HFF-Myc (cell line): ENCODE results near the gene FOXL1.

Experiments used
- DNase-seq: peaks from one replicate; pipeline ENCODE4 v3.0.0-alpha.2; 2011; ENCODE audit warnings: low read depth; ENCODE audit errors: extremely low read depth
- H3K4me3 ChIP-seq: replicated peaks from 2 replicates; pipeline ENCODE4 v1.5.1; 2011; ENCODE audit warnings: low read depth, mild to moderate bottlenecking, control low read depth, low read length
- TF ChIP-seq, protein P1 (sequence below): IDR thresholded peaks from 2 replicates; pipeline ENCODE4 v1.5.1; 2012; ENCODE audit warnings: mild to moderate bottlenecking, low read depth, low read length, control low read depth; ENCODE audit errors: missing control alignments

Gene FOXL1

DNA sequence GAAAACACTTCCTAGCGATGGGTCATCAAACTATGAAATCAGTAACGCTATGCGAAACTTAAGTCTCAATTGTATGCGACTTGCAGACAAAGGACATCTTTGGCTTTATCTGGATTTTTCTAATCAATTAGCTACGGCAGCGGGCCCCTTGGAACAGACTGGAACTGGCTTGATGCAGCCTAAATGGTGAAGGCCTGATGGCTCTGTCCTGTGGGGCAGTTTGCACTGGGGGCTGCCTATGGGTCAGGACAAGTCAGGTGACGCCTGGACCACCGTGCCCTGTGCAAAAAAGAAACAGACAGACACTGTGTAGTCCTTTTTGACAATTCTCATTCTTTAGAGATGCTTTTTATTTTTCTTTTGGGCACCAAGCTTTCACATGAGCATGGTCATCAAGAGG is 45.3 kb upstream of the FOXL1 start:
- TF ChIP-seq, protein P1, sequence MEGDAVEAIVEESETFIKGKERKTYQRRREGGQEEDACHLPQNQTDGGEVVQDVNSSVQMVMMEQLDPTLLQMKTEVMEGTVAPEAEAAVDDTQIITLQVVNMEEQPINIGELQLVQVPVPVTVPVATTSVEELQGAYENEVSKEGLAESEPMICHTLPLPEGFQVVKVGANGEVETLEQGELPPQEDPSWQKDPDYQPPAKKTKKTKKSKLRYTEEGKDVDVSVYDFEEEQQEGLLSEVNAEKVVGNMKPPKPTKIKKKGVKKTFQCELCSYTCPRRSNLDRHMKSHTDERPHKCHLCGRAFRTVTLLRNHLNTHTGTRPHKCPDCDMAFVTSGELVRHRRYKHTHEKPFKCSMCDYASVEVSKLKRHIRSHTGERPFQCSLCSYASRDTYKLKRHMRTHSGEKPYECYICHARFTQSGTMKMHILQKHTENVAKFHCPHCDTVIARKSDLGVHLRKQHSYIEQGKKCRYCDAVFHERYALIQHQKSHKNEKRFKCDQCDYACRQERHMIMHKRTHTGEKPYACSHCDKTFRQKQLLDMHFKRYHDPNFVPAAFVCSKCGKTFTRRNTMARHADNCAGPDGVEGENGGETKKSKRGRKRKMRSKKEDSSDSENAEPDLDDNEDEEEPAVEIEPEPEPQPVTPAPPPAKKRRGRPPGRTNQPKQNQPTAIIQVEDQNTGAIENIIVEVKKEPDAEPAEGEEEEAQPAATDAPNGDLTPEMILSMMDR, result no peak
- no peak overlapping the region for H3K4me3 ChIP-seq
- no peak for DNase-seq

DNA sequence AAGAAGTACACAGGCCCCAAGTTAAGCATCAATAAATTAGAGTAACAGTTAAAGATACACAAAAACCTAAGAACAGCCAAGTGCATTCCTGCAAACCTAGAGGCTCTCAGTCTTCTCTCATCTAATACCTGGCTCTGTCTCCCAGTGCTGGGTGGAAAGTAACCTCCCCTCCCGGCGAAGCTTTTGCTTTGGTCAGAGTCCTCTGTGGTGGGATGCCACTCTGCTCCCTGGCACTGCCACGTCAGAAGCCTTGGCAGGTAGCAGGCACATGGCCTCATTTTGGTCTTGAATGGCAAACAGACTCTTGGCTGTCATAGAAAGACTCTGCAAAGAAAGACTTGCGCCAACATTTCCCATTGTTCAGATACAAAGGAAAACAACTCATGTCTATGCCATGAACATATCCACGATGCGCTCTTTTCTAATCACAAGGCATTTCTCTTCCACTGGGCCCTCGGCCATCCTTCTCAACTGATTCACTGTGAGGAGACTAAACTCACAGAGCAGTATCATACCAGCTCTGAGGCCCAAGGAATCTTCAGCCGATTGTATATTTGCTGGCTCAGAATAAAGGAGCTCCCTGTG is 44.5 kb upstream of the FOXL1 start:
- no peak overlapping the region for H3K4me3 ChIP-seq
- no peak for DNase-seq
- TF ChIP-seq, protein P1, result no peak

DNA sequence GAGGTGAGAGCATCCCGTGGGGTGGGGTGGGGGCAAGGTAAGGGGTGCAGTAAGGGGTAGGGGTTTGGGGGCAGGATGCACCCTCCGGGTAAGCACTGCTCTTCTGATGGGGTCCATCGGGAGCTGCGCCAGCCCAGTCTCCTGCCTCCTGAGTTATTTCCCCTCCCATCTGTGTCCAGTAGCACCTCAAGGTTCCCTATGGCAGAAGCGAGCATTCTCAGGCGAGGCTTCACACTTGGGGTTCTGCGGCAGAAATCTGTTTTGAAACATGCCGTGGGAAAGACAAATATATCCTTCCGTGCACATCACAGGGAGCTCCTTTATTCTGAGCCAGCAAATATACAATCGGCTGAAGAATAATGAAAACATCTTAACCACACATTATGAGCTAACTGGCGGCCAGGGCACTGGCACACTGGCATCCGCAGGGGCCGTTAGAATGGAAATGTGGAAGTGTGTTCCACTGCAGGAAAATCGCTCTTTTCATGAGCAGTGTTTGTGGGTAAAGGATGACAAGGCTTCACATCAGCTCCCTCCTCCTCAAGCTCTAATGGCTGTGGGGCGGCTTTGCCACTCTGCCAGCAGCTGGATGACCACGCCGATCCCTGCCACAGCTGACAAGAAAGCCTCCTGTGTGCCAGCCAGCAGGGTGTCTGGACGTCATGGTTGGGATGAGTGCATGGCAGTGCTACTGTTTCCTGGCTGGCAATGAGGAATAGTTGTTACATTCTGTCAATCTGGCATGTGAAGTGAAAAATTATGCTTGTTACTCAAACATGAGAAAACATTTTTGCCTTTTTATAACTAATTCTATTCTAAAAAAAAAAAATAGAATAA is 43.4 kb upstream of the FOXL1 start:
- H3K4me3 ChIP-seq, result no peak overlapping the region
- no peak for DNase-seq
- TF ChIP-seq, protein P1, result no peak

DNA sequence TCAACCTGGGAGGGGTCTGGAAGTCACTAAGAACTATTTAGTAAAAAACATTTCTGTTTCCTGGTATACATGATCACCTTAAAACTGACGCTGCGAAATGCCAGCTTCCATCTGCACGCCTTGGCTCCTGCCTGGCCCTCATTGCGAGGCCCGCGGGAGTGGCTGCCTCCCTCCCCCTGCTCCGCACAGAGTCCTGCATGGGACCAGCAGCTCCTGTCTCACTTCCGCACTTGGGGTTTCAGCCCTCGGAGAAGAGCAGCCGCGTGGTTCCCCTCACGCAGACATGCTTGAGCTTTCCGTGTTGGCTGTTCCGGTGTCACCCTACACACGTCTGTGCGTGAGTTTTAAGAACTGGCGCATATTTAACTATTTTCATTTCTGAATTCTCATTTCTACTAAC is 41.7 kb upstream of the FOXL1 start:
- H3K4me3 ChIP-seq, result no peak overlapping the region
- DNase-seq, result no peak
- TF ChIP-seq, protein P1, result no peak

DNA sequence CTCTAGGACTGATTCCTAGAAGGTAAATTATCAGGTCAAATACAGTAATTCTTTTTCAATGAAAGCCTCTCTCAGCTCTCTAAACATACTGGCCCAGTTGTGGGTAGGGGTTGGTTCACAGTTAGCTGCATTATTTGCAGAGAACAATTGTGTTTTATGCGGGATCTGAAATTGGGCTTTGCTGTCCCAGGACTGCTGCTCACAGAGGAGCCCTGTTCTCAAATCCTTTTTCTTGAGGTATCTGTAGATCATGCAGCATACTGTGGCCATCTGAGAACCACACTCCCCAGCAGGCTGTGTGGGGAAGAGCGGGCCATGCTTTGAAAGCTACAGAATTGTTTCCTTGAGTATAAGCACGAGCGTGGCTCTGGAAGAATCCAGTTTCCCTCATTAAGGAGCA is 40.9 kb upstream of the FOXL1 start:
- DNase-seq, result no peak
- H3K4me3 ChIP-seq, result no peak overlapping the region
- TF ChIP-seq, protein P1, result no peak

DNA sequence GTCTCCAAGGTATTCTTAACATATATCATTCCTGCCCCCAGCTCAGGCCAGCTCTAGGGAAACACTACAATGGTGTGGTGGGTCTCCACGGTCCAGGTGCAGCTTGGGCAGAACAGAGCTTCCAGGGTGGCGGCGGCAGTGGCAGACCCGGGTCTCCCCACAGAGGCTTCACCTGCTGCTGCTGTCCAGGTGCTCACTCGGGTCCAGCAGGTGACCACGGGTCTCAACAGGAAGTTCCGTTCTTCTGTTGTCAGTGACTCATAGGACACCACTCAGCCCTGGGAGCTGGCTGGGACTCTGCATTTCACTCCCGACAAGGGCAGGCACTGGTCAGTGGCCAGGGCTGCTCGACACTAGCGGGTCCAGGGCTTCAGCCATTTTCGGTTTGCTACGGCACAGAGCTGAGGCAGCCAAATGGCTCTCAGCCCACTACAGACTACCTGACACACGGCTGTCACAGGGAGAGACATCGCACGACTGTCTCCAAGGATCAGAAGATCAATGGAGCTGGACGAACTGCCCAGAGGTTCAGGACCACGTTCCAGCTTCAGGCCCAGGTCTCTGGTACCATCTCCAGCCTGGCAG is 40.1 kb upstream of the FOXL1 start:
- DNase-seq, result no peak
- no peak overlapping the region for H3K4me3 ChIP-seq
- TF ChIP-seq, protein P1, result no peak
